GM04504 (cell line): Measurements from ENCODE around the gene TMC7.
"Not testable (repeated sequence)": the region's sequence is repeated elsewhere in the genome, so short reads cannot be mapped to it uniquely, and the experiment has no call there.

Source experiments
- DNase-seq: peaks from one replicate; pipeline ENCODE4 v3.0.0-alpha.2; 2012; ENCODE audit warnings: low read depth

TMC7 gene

DNA sequence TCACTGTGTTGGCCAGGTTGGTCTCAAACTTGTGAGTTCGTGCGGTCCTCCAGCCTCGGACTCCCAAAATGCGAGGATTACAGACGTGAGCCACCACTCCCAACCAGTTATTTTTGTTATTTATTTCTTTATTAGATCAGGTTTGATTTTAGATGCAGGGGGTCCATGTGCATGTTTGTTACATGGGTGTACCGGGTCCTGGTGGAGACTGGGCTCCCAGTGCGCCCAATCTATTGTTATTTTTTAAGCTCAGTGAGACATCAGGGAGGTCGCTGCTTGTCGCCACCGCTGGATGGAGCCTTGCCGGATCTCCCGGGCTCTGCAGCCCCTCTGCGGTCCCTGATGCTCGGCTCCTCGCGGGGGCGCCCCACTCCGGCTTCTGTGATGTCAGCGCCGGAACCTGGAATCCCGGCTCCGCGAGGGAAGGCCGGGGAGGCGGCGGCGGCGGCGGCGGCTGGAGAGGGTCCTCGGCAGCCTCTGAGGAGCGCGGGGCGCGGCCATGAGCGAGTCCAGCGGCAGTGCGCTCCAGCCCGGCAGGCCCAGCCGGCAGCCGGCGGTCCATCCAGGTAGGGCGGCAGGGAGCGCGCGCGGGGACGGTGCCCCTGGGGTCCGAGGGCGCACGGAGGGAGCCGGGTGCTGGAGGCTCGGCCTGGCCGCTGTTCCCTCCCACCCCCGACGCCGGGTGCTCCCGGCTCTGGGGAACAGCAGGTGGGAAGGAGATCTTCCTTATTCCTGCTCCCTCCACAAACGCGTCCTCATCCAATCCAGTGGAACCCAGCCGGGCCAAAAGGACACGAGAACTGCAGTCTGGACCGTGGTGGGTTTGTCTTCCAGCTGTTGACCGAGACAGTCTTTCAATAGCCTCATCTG is at the start of gene TMC7:
TMC7 (plus strand) TSS at position 370 of the 870 bp plus-strand sequence; CDS start at position 500, 130 bp downstream.
- DNase-seq: peak; percentile 62

DNA sequence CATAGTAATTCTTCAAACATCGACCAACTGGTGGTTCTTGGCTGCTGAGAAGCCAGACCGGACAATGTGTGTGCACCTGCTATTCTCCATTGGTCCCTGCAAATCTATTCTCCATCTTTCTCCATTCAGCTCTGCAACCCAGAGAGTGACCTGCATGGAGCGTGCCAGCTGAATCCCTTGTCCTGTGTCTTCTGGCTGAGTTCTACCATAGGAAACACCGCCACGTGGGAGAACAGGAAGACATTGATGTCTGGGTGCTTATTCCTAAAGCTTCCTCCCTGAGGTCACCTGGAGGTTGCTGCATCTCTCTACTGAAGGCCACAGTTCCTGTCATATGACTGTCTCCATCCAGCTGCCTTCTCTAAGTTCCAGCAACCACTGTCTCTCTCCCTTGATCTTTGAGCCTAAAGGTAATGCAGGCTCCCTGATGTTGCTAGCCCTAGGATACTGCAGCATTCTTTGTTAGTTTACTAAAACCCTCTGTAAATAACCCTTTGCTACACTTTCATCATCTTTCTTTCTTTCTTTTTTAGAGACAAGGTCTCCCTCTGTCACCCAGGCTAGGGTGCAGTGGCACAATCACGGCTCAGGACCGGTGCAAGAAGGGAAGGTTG is 46.9 kb upstream of the TMC7 start:
- no peak for DNase-seq

DNA sequence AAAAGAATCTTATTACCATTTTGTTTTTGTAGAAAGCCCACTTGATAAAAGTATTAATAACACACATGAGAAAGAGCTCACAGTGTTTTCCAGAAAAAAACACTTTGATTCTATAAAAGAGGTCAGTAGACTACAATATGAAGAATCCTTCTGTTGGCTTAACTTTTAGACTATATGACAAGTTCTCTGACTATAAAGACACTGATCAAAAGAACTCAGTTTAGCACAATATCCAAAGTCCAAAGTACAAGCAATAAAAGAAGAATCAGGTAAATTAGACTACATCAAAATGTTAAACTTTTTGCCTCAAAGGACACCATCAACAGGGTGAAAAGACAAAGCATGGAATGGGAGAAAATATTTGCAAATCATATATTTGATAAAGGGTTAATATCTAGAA is 46.3 kb upstream of the TMC7 start:
- no peak for DNase-seq

DNA sequence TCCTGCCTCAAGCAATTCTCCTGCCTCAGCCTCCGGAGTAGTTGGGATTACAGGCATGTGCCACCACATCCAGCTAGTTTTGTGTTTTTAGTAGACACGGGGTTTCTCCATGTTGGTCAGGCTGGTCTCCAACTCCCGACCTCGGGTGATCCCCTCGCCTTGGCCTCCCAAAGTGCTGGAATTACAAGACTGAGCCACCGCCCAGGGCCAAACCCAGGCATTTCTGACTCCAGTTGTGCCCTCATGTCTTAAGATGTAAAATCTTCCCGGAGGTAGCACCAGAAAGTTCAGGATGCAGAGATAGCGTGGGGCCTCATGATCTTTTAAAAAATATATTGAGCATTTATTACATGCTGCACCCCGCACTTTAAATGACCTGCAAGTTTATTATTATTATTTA is 44.7 kb upstream of the TMC7 start:
- no peak for DNase-seq

DNA sequence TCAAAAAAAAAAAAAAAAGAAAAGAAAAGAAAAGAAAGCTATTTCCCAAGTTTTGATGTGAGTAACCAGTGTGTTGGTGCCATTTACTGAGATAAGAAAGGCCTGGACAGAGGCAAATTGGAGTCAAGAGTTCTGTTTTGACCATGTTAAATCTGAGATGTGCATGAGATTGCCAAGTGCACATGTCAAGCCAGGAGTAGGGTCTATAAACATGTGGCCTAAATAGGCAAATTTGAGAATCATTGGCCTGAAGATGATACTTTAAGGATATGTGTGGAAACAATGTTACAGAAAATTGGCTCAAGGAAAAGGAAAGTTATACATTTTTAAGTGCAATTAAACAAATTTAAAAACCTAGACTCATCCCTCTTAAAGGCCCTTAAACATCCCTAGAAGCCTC is 42.3 kb upstream of the TMC7 start:
- DNase-seq: no peak

DNA sequence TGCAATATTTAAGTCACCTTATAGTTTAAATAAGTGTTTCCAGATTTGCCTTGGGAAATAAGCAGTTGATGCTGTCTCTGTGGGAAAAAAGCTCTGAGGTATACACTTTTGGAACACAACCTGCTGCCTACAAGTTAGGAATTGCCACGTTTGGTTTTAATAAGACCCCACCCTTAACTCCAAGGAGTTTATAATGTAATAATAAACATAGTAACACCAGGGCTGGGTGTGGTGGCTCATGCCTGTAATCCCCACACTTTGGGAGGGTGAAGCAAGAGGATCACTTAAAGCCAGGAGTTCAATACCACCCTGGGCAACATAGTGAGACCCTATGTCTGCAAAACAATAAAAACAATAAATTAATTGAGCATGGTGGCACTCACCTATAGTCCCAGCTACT is 41.7 kb upstream of the TMC7 start:
- DNase-seq: no peak

DNA sequence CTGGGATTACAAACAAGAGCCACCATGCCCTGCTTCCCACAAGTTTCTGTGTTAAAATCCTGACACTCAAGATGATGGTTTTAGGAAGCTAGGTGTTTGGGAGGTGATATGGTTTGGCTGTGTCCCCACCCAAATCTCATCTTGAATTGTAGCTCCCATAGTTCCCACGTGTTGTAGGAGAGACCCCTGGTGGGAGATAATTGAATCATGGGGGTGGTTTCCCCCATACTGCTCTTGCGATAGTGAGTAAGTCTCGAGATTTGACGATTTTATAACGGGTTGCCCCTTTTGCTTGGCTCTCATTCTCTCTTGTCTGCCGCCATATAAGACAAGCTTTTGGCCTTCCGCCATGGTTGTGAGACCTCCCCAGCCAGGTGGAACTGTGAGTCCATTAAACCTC is 40.3 kb upstream of the TMC7 start:
- DNase-seq: no peak

DNA sequence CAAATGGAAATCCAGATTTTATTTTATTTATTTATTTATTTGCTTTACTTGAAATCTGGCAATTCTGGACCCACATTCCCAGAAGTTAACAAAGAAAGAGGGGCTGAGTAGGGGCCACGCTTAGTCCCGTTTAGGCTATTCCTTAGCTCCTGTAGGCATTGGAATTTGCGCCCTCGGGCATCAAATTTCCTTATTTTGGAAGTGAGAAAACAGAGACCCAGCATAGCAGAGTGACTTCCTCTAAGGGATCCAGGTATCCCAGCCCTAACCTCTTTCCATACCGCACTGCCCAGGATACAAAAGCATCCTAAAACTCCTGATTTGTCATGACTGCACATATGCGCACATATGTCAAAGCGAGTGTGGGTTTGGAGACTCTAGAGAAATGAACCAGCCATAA is 38.5 kb upstream of the TMC7 start:
- no peak for DNase-seq

DNA sequence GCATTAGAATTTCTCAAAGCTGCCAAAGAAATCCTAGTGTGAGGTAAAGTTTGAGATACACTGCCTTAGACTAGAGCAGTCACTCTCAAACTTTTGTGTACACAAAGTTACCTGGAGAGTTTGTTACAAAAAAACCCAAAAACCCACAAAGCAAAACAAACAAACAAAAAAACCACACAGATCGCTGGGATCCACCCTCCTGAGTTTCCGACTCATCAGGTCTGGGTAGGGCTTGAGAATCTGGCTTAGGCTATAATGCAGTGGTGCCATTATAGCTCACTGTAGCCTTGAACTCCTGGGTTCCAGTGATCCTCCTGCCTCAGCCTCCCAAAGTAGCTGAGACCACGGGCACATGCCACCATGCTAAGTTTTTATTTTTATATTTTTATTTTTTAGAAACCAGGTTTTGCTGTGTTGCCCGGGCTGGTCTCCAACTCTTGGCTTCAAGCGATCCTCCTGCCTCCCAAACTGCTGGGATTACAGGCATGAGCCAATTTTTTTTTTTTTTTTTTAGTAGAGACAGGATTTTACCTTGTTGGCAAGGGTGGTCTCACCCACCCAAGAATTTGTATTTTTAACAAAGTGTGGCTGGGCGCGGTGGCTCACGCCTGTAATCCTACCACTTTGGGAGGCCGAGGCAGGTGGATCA is 35.2 kb upstream of the TMC7 start:
- DNase-seq: no peak

DNA sequence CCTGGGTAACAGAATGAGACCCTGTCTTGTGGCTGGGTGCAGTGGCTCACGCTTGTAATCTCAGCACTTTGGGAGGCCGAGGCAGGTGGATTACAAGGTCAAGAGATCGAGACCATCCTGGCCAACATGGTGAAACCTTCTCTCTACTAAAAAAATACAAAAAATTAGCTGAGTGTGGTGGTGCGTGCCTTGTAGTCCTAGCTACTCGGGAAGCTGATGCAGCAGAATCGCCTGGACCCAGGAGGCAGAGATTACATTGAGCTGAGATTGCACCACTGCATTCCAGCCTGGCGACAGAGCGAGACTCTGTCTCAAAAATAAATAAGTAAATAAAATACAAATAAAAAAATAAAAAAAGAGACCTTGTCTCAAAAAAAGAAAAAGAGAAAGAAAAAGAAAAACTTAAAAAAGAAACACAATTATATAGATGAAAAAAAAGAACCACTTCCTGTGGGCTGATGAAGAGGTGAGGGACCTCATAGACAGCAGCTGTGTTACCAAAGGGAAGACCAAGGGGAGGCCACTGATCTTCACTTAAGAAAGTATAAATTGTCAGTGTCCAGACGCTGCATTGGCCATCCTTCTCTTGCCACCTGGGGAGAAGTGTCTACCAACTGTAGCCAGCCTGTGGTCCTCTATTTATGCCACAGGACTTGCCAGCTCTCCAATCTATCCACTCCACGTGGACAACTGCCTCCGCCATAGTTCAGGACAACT is 33.1 kb upstream of the TMC7 start:
- no peak for DNase-seq

DNA sequence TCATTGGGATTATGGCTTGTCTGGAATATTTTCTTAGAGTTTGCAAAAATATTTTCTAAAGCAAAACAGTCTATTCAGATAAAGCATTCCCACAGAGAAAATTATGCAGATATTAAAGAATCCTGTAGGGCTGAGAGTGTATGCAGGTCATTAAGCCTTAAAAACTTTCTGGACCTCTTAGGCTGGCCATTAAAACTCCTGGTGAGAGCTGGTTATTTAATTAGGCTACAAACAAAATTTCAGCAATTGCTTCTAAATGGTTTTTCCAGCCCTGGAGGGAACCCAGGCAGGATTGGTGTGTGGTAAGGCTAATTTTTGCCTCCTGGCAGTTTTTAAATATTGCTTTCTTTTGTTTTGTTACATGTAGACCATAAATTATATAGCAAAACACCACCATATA is 30.2 kb upstream of the TMC7 start:
- no peak for DNase-seq

DNA sequence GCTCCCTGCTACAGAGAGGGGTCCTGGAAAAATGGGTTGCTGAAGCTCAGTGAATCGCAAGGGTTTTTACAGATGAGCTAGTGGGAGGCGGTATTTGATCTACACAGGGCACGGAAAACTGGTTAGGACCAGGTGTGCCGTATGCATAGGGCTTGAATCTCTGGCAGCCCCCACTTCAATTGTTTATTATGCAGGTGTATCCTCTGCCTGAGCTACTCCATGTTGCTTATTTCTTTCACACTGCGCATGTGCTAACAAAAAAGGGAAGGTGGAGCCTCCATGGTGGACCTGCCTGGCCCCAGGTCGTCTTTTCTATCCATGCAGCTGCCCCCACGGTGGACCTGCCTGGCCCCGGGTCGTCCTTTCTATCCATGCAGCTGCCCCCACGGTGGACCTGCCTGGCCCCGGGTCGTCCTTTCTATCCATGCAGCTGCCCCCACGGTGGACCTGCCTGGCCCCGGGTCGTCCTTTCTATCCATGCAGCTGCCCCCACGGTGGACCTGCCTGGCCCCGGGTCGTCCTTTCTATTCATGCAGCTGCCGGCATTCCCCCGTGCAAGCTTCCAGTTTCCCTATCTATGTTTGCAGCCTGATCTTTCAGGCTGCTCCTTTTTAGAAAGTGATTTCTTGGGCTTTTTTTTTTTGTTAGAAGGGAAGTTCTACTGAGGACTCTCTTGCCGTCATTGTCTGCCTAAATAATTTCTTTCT is 27.7 kb upstream of the TMC7 start:
- DNase-seq: not testable (repeated sequence)

DNA sequence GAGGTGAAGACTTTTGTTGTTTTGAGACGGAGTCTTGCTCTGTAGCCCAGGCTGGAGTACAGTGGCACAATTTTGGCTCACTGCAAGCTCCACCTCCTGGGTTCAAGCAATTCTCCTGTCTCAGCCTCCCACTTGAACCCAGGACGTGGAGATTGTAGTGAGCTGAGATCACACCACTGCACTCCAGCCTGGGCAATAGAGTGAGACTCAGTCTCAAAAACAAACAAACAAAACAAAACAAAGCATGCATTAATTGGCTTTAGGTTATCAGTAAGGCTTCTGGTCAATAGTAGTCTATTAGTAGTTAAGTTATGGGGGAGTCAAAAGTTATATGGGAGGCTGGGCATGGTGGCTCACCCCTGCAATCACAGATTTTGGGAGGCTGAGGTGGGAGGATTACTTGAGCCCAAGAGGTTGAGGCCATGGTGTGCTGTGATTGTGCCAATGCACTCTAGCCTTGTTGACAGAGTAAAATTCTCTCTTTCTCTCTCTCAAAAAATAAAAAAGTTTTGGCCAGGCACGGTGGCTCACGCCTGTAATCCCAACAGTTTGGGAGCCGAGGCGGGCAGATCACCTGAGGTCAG is 27.0 kb upstream of the TMC7 start:
- not testable (repeated sequence) for DNase-seq

DNA sequence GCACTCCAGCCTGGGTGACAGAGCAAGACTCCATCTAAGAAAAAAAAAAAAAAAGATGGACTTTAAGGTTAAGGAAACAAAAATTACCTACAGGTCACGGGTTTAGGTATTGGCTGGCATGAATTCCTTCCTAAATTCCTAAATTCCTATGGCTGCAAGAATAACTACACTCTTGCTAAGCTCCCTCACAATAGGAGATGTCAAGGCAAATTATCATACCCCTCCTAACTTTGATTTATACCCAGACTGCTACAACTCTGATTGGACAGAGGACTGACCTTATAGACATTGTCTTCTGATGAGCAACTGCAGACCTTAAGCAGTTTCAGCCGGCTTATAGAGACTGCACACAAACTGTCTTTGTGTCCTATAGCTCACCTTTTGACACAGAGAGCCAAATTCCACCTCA is 25.1 kb upstream of the TMC7 start:
- no peak for DNase-seq

DNA sequence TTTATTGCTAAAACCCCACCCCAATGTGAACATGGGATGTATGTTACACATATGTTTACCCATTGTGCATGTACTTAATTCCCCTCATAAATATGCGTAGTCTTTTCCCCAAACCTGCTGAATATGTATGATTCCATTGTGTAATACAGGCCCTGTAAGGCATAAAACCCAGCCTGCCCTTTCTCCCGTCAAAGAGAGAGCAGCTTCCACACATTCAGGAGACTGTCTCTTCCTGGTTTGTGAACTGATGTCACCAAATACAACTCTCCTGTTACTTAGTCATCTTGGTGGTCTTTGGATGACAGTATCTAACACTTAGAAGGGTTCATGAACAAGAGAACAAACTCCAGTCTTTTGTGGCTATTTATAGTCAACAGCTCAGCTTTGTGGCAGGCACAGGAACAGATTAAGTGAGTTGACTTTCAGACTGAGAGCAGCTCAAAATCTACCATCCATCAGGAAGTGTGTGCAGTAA is 24.7 kb upstream of the TMC7 start:
- no peak for DNase-seq

DNA sequence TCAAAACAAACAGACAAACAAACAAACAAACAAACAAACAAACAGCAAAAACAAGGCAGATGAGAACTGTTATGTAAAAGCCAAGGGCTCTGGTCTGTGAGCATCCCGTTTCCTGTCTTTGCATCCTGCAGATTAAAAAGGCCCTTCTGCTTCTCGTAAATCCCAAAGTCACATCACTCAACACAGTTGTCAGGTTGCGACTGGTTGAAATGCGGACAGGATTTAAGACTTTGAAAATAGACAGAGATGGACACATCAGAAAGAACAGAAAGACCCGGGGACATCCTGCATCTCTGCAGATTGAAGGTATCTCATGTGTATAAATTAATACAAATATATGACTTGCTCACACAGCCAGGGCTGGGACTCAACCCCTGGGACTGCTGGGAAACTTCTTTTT is 18.2 kb upstream of the TMC7 start:
- DNase-seq: no peak

DNA sequence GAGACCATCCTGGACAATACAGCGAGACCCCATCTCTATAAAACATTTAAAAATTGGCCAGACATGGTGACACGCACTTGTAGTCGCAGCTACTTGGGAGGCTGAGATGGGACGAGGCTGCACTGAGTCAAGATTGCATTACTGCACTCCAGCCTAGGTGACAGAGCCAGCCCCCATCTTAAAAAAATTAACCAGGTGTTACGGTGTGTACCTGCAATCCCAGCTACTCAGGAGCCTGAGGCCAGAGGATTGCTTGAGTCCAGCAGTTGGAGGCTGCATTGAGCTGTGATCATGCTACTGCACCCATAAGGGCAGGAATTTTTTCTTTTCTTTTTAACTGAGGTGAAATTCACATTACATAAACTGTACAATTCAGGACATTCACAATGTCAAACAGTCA is 16.9 kb upstream of the TMC7 start:
- no peak for DNase-seq

DNA sequence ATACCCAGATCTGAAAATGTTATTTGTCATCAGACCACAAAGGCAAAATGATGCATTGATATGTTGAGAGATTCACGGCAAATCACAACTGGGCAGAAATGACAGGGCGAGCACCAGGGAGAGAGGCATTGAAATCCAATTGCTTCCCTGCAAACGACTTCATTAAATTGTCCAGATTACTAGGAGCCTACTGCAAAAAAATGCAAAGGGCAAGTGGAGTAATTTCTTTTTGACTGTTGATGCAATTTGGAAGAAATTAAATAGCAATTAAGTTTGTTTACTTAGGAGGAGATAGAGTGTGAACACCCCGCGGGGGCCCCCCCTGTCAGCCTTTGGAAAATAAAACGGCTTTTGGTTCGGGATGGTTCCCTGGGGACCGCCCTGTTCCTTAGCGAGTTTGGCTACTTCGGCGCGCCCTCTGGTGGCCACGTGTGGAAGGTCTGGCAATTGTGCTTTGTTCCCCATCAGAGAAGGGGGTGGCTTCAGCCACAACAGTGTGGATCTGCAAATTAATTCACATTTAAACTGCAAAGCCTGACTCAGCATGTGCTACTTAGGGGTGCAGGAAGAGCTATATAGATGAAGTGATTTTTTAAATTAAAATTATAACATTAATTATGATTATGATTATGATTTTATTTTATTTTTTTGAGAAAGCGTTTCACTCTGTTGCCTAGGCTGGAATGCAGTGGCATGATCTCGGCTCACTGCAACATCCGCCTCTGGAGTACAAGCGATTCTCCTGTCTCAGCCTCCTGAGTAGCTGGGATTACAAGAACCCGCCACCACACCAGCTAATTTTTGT is 14.5 kb upstream of the TMC7 start:
- peak; percentile 42 for DNase-seq

DNA sequence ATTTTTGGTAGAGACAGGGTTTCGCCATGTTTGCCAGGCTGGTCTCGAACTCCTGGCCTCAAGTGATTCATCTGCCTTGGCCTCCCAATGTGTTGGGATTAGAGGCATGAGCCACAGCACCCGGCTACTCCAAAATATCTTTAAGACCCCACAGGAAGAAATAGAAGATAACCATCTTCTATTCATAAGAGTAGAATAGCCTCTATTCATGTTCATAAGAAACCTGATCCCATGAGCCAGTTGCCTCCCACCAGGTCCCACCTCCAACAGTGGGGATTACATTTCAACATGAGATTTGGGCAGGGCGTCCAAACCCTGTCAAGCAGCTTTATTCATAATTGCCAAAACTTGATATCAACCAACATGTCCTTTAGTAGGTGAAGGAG is 13.9 kb upstream of the TMC7 start:
- DNase-seq: no peak

DNA sequence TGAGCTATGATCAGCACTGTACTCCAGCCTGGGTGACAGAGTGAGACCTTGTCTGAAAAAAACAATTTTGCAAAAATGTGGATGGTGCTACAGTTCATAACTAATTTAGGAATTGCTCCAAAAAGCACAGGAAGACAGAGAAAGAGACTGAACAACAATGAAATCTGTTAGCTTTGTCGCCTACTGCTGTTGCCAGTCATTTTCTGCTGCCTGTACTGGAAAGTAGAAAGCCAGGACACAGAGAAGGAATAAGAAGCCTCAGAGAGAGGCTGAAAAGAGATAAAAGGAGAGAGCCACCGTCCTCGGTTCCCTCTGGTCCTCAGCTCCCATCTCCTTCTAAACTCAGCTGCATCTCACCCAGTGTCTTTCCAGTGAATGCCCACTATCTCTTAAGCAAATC is 8.6 kb upstream of the TMC7 start:
- DNase-seq: no peak

DNA sequence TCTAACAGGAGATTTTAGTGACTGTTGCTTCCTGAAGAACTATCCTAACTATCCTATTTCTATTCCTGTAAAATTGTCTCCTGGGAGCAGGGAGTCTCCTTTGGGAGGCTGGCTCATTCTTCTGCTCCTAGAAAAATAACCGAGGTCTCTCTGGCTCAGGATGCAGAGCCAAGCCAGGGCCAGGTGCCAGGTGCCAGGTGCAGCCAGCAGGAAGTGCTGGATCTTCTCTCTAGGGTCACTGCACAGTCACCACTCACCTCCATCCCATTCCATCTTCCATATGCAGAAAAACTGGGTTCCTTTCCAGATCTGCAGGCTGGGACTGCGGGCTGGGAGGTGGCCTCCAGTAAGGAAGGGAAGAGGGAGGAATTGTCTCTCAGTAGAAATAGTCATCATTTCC is 3.8 kb upstream of the TMC7 start:
- no peak for DNase-seq
